ENCODE results near the gene MOSMO. TPM values are rescaled to one million over a fixed set of nuclear protein-coding genes. Genes with fewer than 3 reads are reported as not detected.

The MOSMO gene
- total RNA-seq, 4 donors from 2014 or later: 13.8 to 39.8 (median 28.1) TPM

DNA sequence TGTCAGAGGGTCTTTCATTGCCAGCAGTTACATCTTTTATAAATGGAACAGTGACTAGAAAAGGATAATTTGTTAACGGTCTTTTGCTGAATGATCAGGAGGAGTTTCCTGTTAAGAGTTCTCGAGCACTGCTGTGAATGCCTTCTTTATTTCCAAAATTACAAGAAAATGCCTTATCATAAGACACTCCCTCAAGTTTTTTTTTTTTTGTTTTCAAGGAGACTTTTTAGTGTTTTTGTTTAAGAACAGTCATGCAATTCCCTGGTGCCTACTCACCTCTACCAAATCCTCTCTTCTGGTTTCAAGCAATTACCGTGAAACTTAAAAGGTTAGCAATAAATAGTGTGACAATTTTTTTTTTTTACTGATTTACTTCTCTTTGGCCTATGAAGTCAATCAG is 65.4 kb downstream of the MOSMO start:
- TF ChIP-seq POLR2A (IDR thresholded peaks at IDR 0.05): no peak
- TF ChIP-seq, protein P1, sequence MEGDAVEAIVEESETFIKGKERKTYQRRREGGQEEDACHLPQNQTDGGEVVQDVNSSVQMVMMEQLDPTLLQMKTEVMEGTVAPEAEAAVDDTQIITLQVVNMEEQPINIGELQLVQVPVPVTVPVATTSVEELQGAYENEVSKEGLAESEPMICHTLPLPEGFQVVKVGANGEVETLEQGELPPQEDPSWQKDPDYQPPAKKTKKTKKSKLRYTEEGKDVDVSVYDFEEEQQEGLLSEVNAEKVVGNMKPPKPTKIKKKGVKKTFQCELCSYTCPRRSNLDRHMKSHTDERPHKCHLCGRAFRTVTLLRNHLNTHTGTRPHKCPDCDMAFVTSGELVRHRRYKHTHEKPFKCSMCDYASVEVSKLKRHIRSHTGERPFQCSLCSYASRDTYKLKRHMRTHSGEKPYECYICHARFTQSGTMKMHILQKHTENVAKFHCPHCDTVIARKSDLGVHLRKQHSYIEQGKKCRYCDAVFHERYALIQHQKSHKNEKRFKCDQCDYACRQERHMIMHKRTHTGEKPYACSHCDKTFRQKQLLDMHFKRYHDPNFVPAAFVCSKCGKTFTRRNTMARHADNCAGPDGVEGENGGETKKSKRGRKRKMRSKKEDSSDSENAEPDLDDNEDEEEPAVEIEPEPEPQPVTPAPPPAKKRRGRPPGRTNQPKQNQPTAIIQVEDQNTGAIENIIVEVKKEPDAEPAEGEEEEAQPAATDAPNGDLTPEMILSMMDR (IDR thresholded peaks at IDR 0.05): no peak
- WGBS, 2 donors: 88 to 92% methylated on average over 3 of the region's 3 CpGs
- no peaks in the 10 kb centered on the region for H3K9me3 ChIP-seq

GRCh38 chr16:22075043-22075757 is 67.3 kb downstream of the MOSMO start:
- Histone ChIP-seq H3K4me3 (replicated peaks in 1 of 3) (no peak overlapping the region), H3K4me1 (peaks cover 9 to 12% of the 10 kb centered on the region in 2 donors), H3K9me3 (no peaks in the 10 kb centered on the region), H3K27ac (peak overlapping the region in 1 of 3 donors; percentile 26), H3K27me3 (no peaks in the 10 kb centered on the region), H3K36me3 (no peaks in the 10 kb centered on the region)
- intact Hi-C loops (cut with DNase I): loop anchor here (5.0 kb wide), 2 partner anchors 73 to 222 kb away; partner anchors contain the start of genes PDZD9 and POLR3E
- DNase-seq: no peak
- TF ChIP-seq POLR2A (IDR thresholded peaks at IDR 0.05): no peak
- TF ChIP-seq, protein P1 (IDR thresholded peaks at IDR 0.05): no peak
- WGBS, 2 donors: 86% methylated on average over 11 of the region's 11 CpGs

More for the DNA sequence above, 65.4 kb downstream of the MOSMO start:
- Histone ChIP-seq H3K36me3 (no peaks in the 10 kb centered on the region), H3K4me3 (replicated peaks in 1 of 3) (no peak overlapping the region), H3K4me1 (peaks cover 12 to 15% of the 10 kb centered on the region in 2 donors), H3K27me3 (no peaks in the 10 kb centered on the region), H3K27ac (no peak overlapping the region)
- intact Hi-C loops (cut with DNase I): no loop called here
- no peak for DNase-seq

GRCh38 chr16:22075776-22076175 is 67.9 kb downstream of the MOSMO start:
- intact Hi-C loops (cut with DNase I): loop anchor here (5.0 kb wide), 2 partner anchors 73 to 222 kb away; partner anchors contain the start of genes PDZD9 and POLR3E
- H3K4me3 ChIP-seq (replicated peaks in 1 of 3): no peak overlapping the region
- peaks cover 9% of the 10 kb centered on the region in 2 donors for H3K4me1 ChIP-seq
- no peaks in the 10 kb centered on the region for H3K36me3 ChIP-seq
- TF ChIP-seq POLR2A (IDR thresholded peaks at IDR 0.05): no peak
- TF ChIP-seq, protein P1 (IDR thresholded peaks at IDR 0.05): no peak
- H3K27ac ChIP-seq: no peak overlapping the region
- 98 to 100% methylated on average over 1 of the region's 1 CpG for WGBS, 2 donors
- H3K9me3 ChIP-seq: no peaks in the 10 kb centered on the region
- no peak for DNase-seq
- H3K27me3 ChIP-seq: no peaks in the 10 kb centered on the region

- H3K4me1 ChIP-seq: peaks cover 5 to 9% of the 10 kb centered on the region in 2 donors
- TF ChIP-seq, protein P1 (IDR thresholded peaks at IDR 0.05): peak; percentile 59 to 86 (median 68)
- no peak for TF ChIP-seq POLR2A (IDR thresholded peaks at IDR 0.05)
- H3K27ac ChIP-seq: no peak overlapping the region
- WGBS, 2 donors: 37 to 46% methylated on average over 8 of the region's 8 CpGs
- H3K9me3 ChIP-seq: no peaks in the 10 kb centered on the region
- H3K27me3 ChIP-seq: no peaks in the 10 kb centered on the region
- H3K4me3 ChIP-seq (replicated peaks in 1 of 3): no peak overlapping the region
- intact Hi-C loops (cut with DNase I): loop anchor here (5.0 kb wide), 2 partner anchors 76 to 219 kb away; partner anchors contain the start of genes PDZD9 and POLR3E
- DNase-seq: peak; percentile 65
- H3K36me3 ChIP-seq: no peaks in the 10 kb centered on the region
Measured at GRCh38 chr16:22077700-22078313, 69.9 kb downstream of the MOSMO start.

DNA sequence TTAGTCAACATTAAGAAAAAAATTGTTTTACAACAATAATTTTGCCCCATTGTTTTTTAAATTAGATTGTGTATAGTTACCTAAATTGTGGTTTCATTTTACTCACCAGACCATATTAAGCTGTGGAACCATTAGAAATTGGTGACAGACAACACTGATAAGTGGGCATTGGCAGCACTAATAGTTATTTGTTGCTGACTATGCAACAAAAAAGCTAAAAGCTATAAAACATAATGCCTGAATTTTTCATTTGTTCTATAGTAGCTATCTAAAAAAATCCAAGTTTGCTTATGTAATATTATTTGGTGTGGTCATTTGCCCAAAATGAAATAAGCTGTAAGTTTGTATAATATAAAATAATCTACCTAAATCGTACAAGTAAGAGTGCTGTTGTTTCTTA is 70.7 kb downstream of the MOSMO start:
- Histone ChIP-seq H3K36me3 (no peaks in the 10 kb centered on the region), H3K4me1 (peaks cover 4 to 9% of the 10 kb centered on the region in 2 donors), H3K4me3 (replicated peaks in 1 of 3) (no peak overlapping the region), H3K27me3 (no peaks in the 10 kb centered on the region), H3K9me3 (no peaks in the 10 kb centered on the region), H3K27ac (no peak overlapping the region)
- no peak for TF ChIP-seq POLR2A (IDR thresholded peaks at IDR 0.05)
- TF ChIP-seq, protein P1 (IDR thresholded peaks at IDR 0.05): no peak
- DNase-seq: no peak
- intact Hi-C loops (cut with DNase I): loop anchor here (5.0 kb wide), 2 partner anchors 76 to 219 kb away; partner anchors contain the start of genes PDZD9 and POLR3E
- WGBS, 2 donors: 90 to 98% methylated on average over 1 of the region's 1 CpG
